Loucy (cell line): Measurements from ENCODE around the gene NAT8L.

Experiments
- H2AFZ ChIP-seq: fragments of 200-600 bp; sonication (generic); 2 replicates; pipeline ENCODE4 v1.6.0; 2016; ENCODE audit warnings: antibody characterized with exemption, mild to moderate bottlenecking, low read length, moderate library complexity
- H3F3A ChIP-seq: fragments of 200-600 bp; 2 replicates; pipeline ENCODE4 v1.6.0; 2016; ENCODE audit warnings: antibody characterized with exemption, low read depth, mild to moderate bottlenecking
- H3K27me3 ChIP-seq: fragments of 200-600 bp; sonication (generic); 2 replicates; pipeline ENCODE4 v1.6.1; 2014; ENCODE audit warnings: low read length, mild to moderate bottlenecking; ENCODE audit not compliant: insufficient read depth, poor library complexity, severe bottlenecking
- H3K36me3 ChIP-seq: fragments of 200-600 bp; sonication (generic); 2 replicates; pipeline ENCODE4 v1.6.1; 2016; ENCODE audit warnings: low read length; ENCODE audit not compliant: insufficient read depth
- H3K4me1 ChIP-seq: fragments of 200-600 bp; sonication (generic); 2 replicates; pipeline ENCODE4 v1.5.1; 2014; ENCODE audit warnings: low read length, mild to moderate bottlenecking; ENCODE audit not compliant: insufficient read depth, poor library complexity, severe bottlenecking
- H3K4me2 ChIP-seq: fragments of 200-600 bp; sonication (generic); 2 replicates; pipeline ENCODE4 v1.6.0; 2014; ENCODE audit warnings: antibody characterized with exemption, low read length, low read depth, mild to moderate bottlenecking; ENCODE audit not compliant: poor library complexity, severe bottlenecking
- H3K4me3 ChIP-seq: fragments of 200-600 bp; sonication (generic); 2 replicates; pipeline ENCODE4 v1.5.1; 2014; ENCODE audit warnings: low read length, mild to moderate bottlenecking, mixed read lengths; ENCODE audit not compliant: poor library complexity, severe bottlenecking
- H3K79me2 ChIP-seq: fragments of 200-600 bp; sonication (generic); 2 replicates; pipeline ENCODE4 v1.6.1; 2014; ENCODE audit warnings: low read length; ENCODE audit not compliant: insufficient read depth
- H3K9ac ChIP-seq: fragments of 200-600 bp; sonication (generic); 2 replicates; pipeline ENCODE4 v1.6.0; 2014; ENCODE audit warnings: mild to moderate bottlenecking, low read depth, low read length, moderate library complexity; ENCODE audit not compliant: poor library complexity, severe bottlenecking
- H3K9me2 ChIP-seq: fragments of 200-600 bp; sonication (generic); replicated peaks from 2 replicates; pipeline ENCODE4 v1.6.1; 2016; ENCODE audit warnings: low read depth, low read length, mixed read lengths
- H3K9me3 ChIP-seq: fragments of 200-600 bp; sonication (generic); 2 replicates; pipeline ENCODE4 v1.6.1; 2014; ENCODE audit warnings: mild to moderate bottlenecking, antibody characterized with exemption, low read length, low read depth; ENCODE audit not compliant: insufficient read depth
- H4K20me1 ChIP-seq: fragments of 200-600 bp; sonication (generic); 2 replicates; pipeline ENCODE4 v1.6.0; 2014; ENCODE audit warnings: antibody characterized with exemption, low read length, mild to moderate bottlenecking; ENCODE audit not compliant: insufficient read depth, poor library complexity, severe bottlenecking
- CTCF ChIP-seq: fragments of 200-600 bp; sonication (generic); conservative IDR thresholded peaks from 2 replicates; pipeline ENCODE4 v1.5.1; 2014; ENCODE audit warnings: mild to moderate bottlenecking, antibody characterized with exemption, low read length
- EZH2phosphoT487 ChIP-seq: fragments of 200-600 bp; IDR thresholded peaks from 2 replicates; pipeline ENCODE4 v1.6.1; 2018; ENCODE audit warnings: antibody characterized with exemption, mild to moderate bottlenecking, moderate library complexity, borderline replicate concordance

The NAT8L gene

GRCh38 chr4:2082627-2083026, 23.5 kb downstream of the NAT8L start:
- no peaks in the 10 kb centered on the region for H3K36me3 ChIP-seq
- no peak overlapping the region for H3K4me2 ChIP-seq
- H3K9ac ChIP-seq: no peak overlapping the region
- H3K9me3 ChIP-seq: no peaks in the 10 kb centered on the region
- H3K4me3 ChIP-seq: no peak overlapping the region
- TF ChIP-seq EZH2phosphoT487: no peak
- TF ChIP-seq CTCF: no peak
- no peak overlapping the region for H2AFZ ChIP-seq
- no peaks in the 10 kb centered on the region for H3K27me3 ChIP-seq
- H3K4me1 ChIP-seq: no peaks in the 10 kb centered on the region
- H3F3A ChIP-seq: no peaks in the 10 kb centered on the region
- H3K9me2 ChIP-seq: no peaks in the 10 kb centered on the region
- H3K79me2 ChIP-seq: no peaks in the 10 kb centered on the region
- H4K20me1 ChIP-seq: no peaks in the 10 kb centered on the region

GRCh38 chr4:2083116-2083825, 24.1 kb downstream of the NAT8L start:
- Histone ChIP-seq H3K4me2 (no peak overlapping the region), H3F3A (no peaks in the 10 kb centered on the region), H3K27me3 (no peaks in the 10 kb centered on the region), H3K4me3 (no peak overlapping the region), H3K9me2 (no peaks in the 10 kb centered on the region), H3K9ac (no peak overlapping the region), H4K20me1 (no peaks in the 10 kb centered on the region), H3K9me3 (no peaks in the 10 kb centered on the region), H3K4me1 (no peaks in the 10 kb centered on the region), H3K36me3 (no peaks in the 10 kb centered on the region), H3K79me2 (no peaks in the 10 kb centered on the region), H2AFZ (no peak overlapping the region)
- TF ChIP-seq EZH2phosphoT487: no peak

- no peaks in the 10 kb centered on the region for H3K4me1 ChIP-seq
These were observed 24.7 kb downstream of the NAT8L start for GRCh38 chr4:2083826-2084160.

More at GRCh38 chr4:2083826-2084160, 24.7 kb downstream of the NAT8L start:
- no peaks in the 10 kb centered on the region for H3F3A ChIP-seq
- H4K20me1 ChIP-seq: no peaks in the 10 kb centered on the region
- H2AFZ ChIP-seq: no peak overlapping the region
- no peak overlapping the region for H3K4me2 ChIP-seq
- H3K9me3 ChIP-seq: no peaks in the 10 kb centered on the region
- no peak for TF ChIP-seq EZH2phosphoT487
- TF ChIP-seq CTCF: no peak
- H3K36me3 ChIP-seq: no peaks in the 10 kb centered on the region
- no peaks in the 10 kb centered on the region for H3K9me2 ChIP-seq
- no peaks in the 10 kb centered on the region for H3K79me2 ChIP-seq
- no peak overlapping the region for H3K9ac ChIP-seq
- H3K4me3 ChIP-seq: no peak overlapping the region
- no peaks in the 10 kb centered on the region for H3K27me3 ChIP-seq
